H1 (cell line): Measurements from ENCODE around the gene TRAPPC2. TPM values are rescaled to one million over a fixed set of nuclear protein-coding genes. Genes with fewer than 3 reads are reported as not detected.

ENCODE experiments used
- CTCF ChIA-PET: fragments of 300-600 bp; sonication (Branson Sonifier 250); formaldehyde crosslinking; loops from one replicate; lab custom pipeline; 2021; ENCODE audit not compliant: partially characterized antibody; lab: Charles Lee
- POLR2A ChIA-PET: fragments of 300-600 bp; sonication (Branson Sonifier 250); formaldehyde crosslinking; loops from one replicate; lab custom pipeline; 2021; ENCODE audit warnings: inconsistent platforms; ENCODE audit not compliant: partially characterized antibody; lab: Charles Lee
- DNase-seq, 2 experiments: peaks; one replicate each; pipeline versions ENCODE4 v3.0.0 to v3.0.0-alpha.2; 2010 to 2022; ENCODE audit warnings: low spot score in 2 of 2, low read depth in 1 of 2, mixed read lengths in 1 of 2
- FAIRE-seq: peaks from 2 replicates; lab custom pipeline; 2011; peaks lifted over from hg19 to GRCh38; lab: Jason Lieb, UNC
- H2AFZ ChIP-seq: 2 replicates; pipeline ENCODE4 v1.8.1; 2012; ENCODE audit warnings: low read length, inconsistent platforms
- H2AK5ac ChIP-seq: 2 replicates; pipeline ENCODE4 v1.6.1; 2013; ENCODE audit warnings: low read depth, low read length
- H2BK120ac ChIP-seq: replicated peaks from 2 replicates; pipeline ENCODE3; 2013; ENCODE audit warnings: low read depth, low read length, inconsistent platforms
- H2BK12ac ChIP-seq: 2 replicates; pipeline ENCODE4 v1.6.1; 2013; ENCODE audit warnings: low read depth, low read length
- H2BK15ac ChIP-seq: 2 replicates; pipeline ENCODE4 v1.6.1; 2013; ENCODE audit warnings: low read length
- H2BK20ac ChIP-seq: 2 replicates; pipeline ENCODE4 v1.6.1; 2013; ENCODE audit warnings: low read length
- H2BK5ac ChIP-seq: 2 replicates; pipeline ENCODE4 v1.6.1; 2013; ENCODE audit warnings: low read depth, low read length
- H3K14ac ChIP-seq: 2 replicates; pipeline ENCODE4 v1.6.1; 2013; ENCODE audit warnings: inconsistent platforms; ENCODE audit not compliant: insufficient read length
- H3K18ac ChIP-seq: 2 replicates; pipeline ENCODE4 v1.6.1; 2013; ENCODE audit warnings: low read length; ENCODE audit errors: extremely low read depth
- H3K23ac ChIP-seq: 2 replicates; pipeline ENCODE4 v1.6.1; 2013; ENCODE audit warnings: inconsistent platforms; ENCODE audit not compliant: insufficient read length
- H3K23me2 ChIP-seq: 2 replicates; pipeline ENCODE4 v1.6.1; 2013; ENCODE audit warnings: low read depth, low read length
- H3K27ac ChIP-seq: 2 replicates; pipeline ENCODE4 v1.6.1; 2011; ENCODE audit warnings: low read depth, low read length, inconsistent platforms
- H3K27me3 ChIP-seq, 4 experiments: replicated peaks in 1 of 4; 1 replicate in 1 of 4; 2 replicates in 3 of 4; pipeline versions ENCODE4 v1.6.1 to v1.8.1; 2011 to 2013; ENCODE audit warnings: low read length in 3 of 4, mild to moderate bottlenecking in 3 of 4, inconsistent platforms in 2 of 4, mixed read lengths in 2 of 4, moderate library complexity in 1 of 4; ENCODE audit not compliant: control insufficient read depth in 3 of 4, insufficient read depth in 3 of 4; ENCODE audit errors: extremely low read depth in 1 of 4
- H3K36me3 ChIP-seq, 4 experiments: 2 replicates each; pipeline versions ENCODE4 v1.6.1 to v1.8.1; 2011 to 2013; ENCODE audit warnings: mild to moderate bottlenecking in 4 of 4, low read length in 3 of 4, moderate library complexity in 2 of 4, control low read depth in 1 of 4, inconsistent platforms in 1 of 4; ENCODE audit not compliant: insufficient read depth in 4 of 4, control insufficient read depth in 2 of 4
- H3K4ac ChIP-seq: replicated peaks from 2 replicates; pipeline ENCODE3; 2013; ENCODE audit warnings: low read length, low read depth, mixed read lengths, inconsistent platforms; ENCODE audit not compliant: insufficient read length
- H3K4me1 ChIP-seq, 4 experiments: replicated peaks in 1 of 4; 1 replicate in 1 of 4; 2 replicates in 3 of 4; pipeline versions ENCODE4 v1.6.1 to v1.8.1; 2011 to 2013; ENCODE audit warnings: low read length in 3 of 4, inconsistent platforms in 2 of 4, mixed read lengths in 1 of 4; ENCODE audit not compliant: insufficient read depth in 4 of 4, control insufficient read depth in 3 of 4
- H3K4me2 ChIP-seq, 2 experiments: 2 replicates each; pipeline versions ENCODE4 v1.6.1 to v1.8.1; 2011 to 2013; ENCODE audit warnings: low read depth in 2 of 2, low read length in 2 of 2, control low read depth in 1 of 2, inconsistent platforms in 1 of 2, mild to moderate bottlenecking in 1 of 2; ENCODE audit not compliant: insufficient read depth in 1 of 2
- H3K4me3 ChIP-seq, 4 experiments: fragments of 200-600, 300-600 bp in 1 of 4; sonication (generic), shearing (Covaris generic), sonication (Bioruptor Twin) in 1 of 4; 2 replicates each; pipeline versions ENCODE4 v1.5.1 to v1.8.1; 2011 to 2016; ENCODE audit warnings: low read length in 4 of 4, low read depth in 3 of 4, control low read depth in 2 of 4, inconsistent platforms in 2 of 4, mild to moderate bottlenecking in 2 of 4, mixed read lengths in 1 of 4, moderate library complexity in 1 of 4; ENCODE audit not compliant: insufficient read depth in 2 of 4; ENCODE audit errors: extremely low read depth in 1 of 4
- H3K56ac ChIP-seq: replicated peaks from 2 replicates; pipeline ENCODE3; 2013; ENCODE audit warnings: low read depth, mild to moderate bottlenecking, mixed read lengths, low read length, inconsistent platforms; ENCODE audit not compliant: insufficient read length
- H3K79me1 ChIP-seq: 2 replicates; pipeline ENCODE4 v1.6.1; 2013; ENCODE audit warnings: low read depth, low read length, control low read depth
- H3K79me2 ChIP-seq, 2 experiments: 2 replicates each; pipeline versions ENCODE4 v1.6.1 to v1.8.1; 2012 to 2013; ENCODE audit warnings: low read length in 2 of 2, mild to moderate bottlenecking in 2 of 2, inconsistent platforms in 1 of 2; ENCODE audit not compliant: insufficient read depth in 2 of 2, control insufficient read depth in 1 of 2
- H3K9ac ChIP-seq, 4 experiments: replicated peaks in 1 of 4; 1 replicate in 1 of 4; 2 replicates in 3 of 4; pipeline versions ENCODE4 v1.6.1 to v1.8.1; 2011 to 2013; ENCODE audit warnings: low read depth in 3 of 4, low read length in 3 of 4, control low read depth in 2 of 4, mild to moderate bottlenecking in 2 of 4, moderate library complexity in 2 of 4, inconsistent platforms in 1 of 4; ENCODE audit errors: extremely low read depth in 1 of 4
- H3K9me3 ChIP-seq, 2 experiments: 2 replicates each; pipeline versions ENCODE4 v1.6.1 to v1.8.1; 2012 to 2013; ENCODE audit warnings: mild to moderate bottlenecking in 2 of 2, moderate library complexity in 2 of 2, control low read depth in 1 of 2, inconsistent platforms in 1 of 2, low read depth in 1 of 2, low read length in 1 of 2, mixed read lengths in 1 of 2; ENCODE audit not compliant: insufficient read depth in 2 of 2
- H4K20me1 ChIP-seq, 2 experiments: replicated peaks in 1 of 2; 2 replicates each; pipeline versions ENCODE3 to v1.8.1; 2011 to 2013; ENCODE audit warnings: inconsistent platforms in 2 of 2, low read length in 2 of 2, mild to moderate bottlenecking in 1 of 2; ENCODE audit not compliant: insufficient read depth in 2 of 2, control insufficient read depth in 1 of 2
- H4K5ac ChIP-seq: 2 replicates; pipeline ENCODE4 v1.6.1; 2013; ENCODE audit warnings: low read length, low read depth, mixed read lengths, inconsistent platforms; ENCODE audit not compliant: insufficient read length
- H4K8ac ChIP-seq: 2 replicates; pipeline ENCODE4 v1.8.0; 2013; ENCODE audit warnings: mild to moderate bottlenecking, moderate library complexity, low read length, inconsistent platforms; ENCODE audit not compliant: insufficient read depth; ENCODE audit errors: extremely low read depth
- H4K91ac ChIP-seq: replicated peaks from 2 replicates; pipeline ENCODE3; 2013; ENCODE audit warnings: low read length, mixed read lengths, inconsistent platforms; ENCODE audit not compliant: insufficient read length
- ASH2L ChIP-seq: fragments of 200-600, 300-600 bp; sonication (generic); IDR thresholded peaks from one replicate; pipeline ENCODE4 v1.7.1; 2017; ENCODE audit warnings: low read length
- BCL11A ChIP-seq, 2 experiments: IDR thresholded peaks; one replicate each; pipeline ENCODE4 v1.6.1; 2011; ENCODE audit warnings: low read depth in 2 of 2, low read length in 2 of 2, mild to moderate bottlenecking in 2 of 2
- CHD1 ChIP-seq: IDR thresholded peaks from 2 replicates; pipeline ENCODE4 v1.6.1; 2012; ENCODE audit warnings: low read depth, low read length, improper control_type of control experiment
- CTCF ChIP-seq, 3 experiments: IDR thresholded peaks; 1 replicate in 2 of 3; 2 replicates in 1 of 3; pipeline versions ENCODE4 v1.5.1 to v1.6.1; 2011; ENCODE audit warnings: low read length in 3 of 3, mild to moderate bottlenecking in 3 of 3, inconsistent platforms in 2 of 3, low read depth in 1 of 3, moderate library complexity in 1 of 3; ENCODE audit not compliant: insufficient read depth in 1 of 3; ENCODE audit errors: control extremely low read depth in 1 of 3
- E2F6 ChIP-seq: IDR thresholded peaks from 2 replicates; pipeline ENCODE4 v1.6.1; 2012; ENCODE audit warnings: inconsistent platforms
- HDAC2 ChIP-seq, 2 experiments: fragments of 300-600 bp in 1 of 2; sonication (generic) in 1 of 2; IDR thresholded peaks; 2 replicates each; pipeline ENCODE4 v1.6.1; 2011 to 2012; ENCODE audit warnings: low read depth in 2 of 2, low read length in 2 of 2, mild to moderate bottlenecking in 2 of 2, moderate library complexity in 2 of 2, borderline replicate concordance in 1 of 2, inconsistent platforms in 1 of 2
- SAP30 ChIP-seq: fragments of 300-600 bp; sonication (generic); IDR thresholded peaks from 2 replicates; pipeline ENCODE4 v1.7.1; 2012; ENCODE audit warnings: low read length, moderate library complexity, mild to moderate bottlenecking, inconsistent platforms; ENCODE audit not compliant: insufficient read depth, insufficient replicate concordance
- SIN3A ChIP-seq, 2 experiments: IDR thresholded peaks in 1 of 2; conservative IDR thresholded peaks in 1 of 2; 2 replicates each; pipeline ENCODE4 v1.6.1; 2011 to 2012; ENCODE audit warnings: low read length in 2 of 2, improper control_type of control experiment in 1 of 2, low read depth in 1 of 2, mild to moderate bottlenecking in 1 of 2
- TAF1 ChIP-seq: IDR thresholded peaks from 2 replicates; pipeline ENCODE4 v1.6.1; 2011; ENCODE audit warnings: mild to moderate bottlenecking, low read depth, low read length
- WGBS, 2 experiments: shearing (Covaris generic) in 1 of 2; methylation state at CpG; one replicate each; pipeline versions ENCODE4 v1.1.6 to v1.1.7; 2013 to 2015; ENCODE audit warnings: low lambda C conversion rate in 2 of 2, mixed read lengths in 2 of 2, inconsistent platforms in 1 of 2, low coverage in 1 of 2, missing lambda C conversion rate in 1 of 2; ENCODE audit not compliant: insufficient replicate concordance in 2 of 2, insufficient coverage in 1 of 2, insufficient read length in 1 of 2; ENCODE audit errors: extremely low coverage in 1 of 2, missing lambda C conversion rate in 1 of 2; 5-methylcytosine and 5-hydroxymethylcytosine counted together
- polyA plus RNA-seq, 7 experiments: library from polyadenylated mRNA; depleted of rRNA in 3 of 7; stranded (reverse) in 5 of 7; unstranded in 2 of 7; fragments of >200 nt in 5 of 7; fragments of 200-250 nt in 2 of 7; gene quantifications; 1 replicate in 5 of 7; 2 replicates in 1 of 7; 4 replicates in 1 of 7; pipeline versions ENCODE4 v1.2.1 to v1.2.3, GENCODE V29; 2011 to 2013; ENCODE audit warnings: missing spikeins in 2 of 7, mixed read lengths in 2 of 7
- total RNA-seq: library from RNA; stranded (reverse); fragmentation: NEBNext Ultra II Directional; extraction: Animal tissue kit (Norgen Biotek cat#: 25700); gene quantifications from 2 replicates; pipeline ENCODE4 v1.2.1, GENCODE V29; 2021

The TRAPPC2 gene
- total and polyA plus RNA-seq, 2 of the 8 experiments (the other 6 are each of a cell fraction or from before 2014, with no cell fraction given), result 6.7 to 10.8 TPM

GRCh38 chrX:13669246-13669737, 65.1 kb downstream of the TRAPPC2 start:
- Histone ChIP-seq H2BK5ac (no peak overlapping the region), H2BK12ac (no peak overlapping the region), H3K9me3 (no peaks in the 10 kb centered on the region), H3K27me3 (no peaks in the 10 kb centered on the region), H3K9ac (no peak overlapping the region), H2BK120ac (no peak overlapping the region), H3K79me2 (no peaks in the 10 kb centered on the region), H2AFZ (no peak overlapping the region), H3K27ac (no peak overlapping the region), H2BK15ac (no peak overlapping the region), H3K4me3 (no peak overlapping the region), H3K79me1 (no peaks in the 10 kb centered on the region), H4K5ac (no peak overlapping the region), H3K4ac (no peak overlapping the region), H4K8ac (no peak overlapping the region), H3K4me1 (no peaks in the 10 kb centered on the region), H4K20me1 (no peaks in the 10 kb centered on the region), H3K4me2 (no peak overlapping the region), H2BK20ac (no peak overlapping the region), H3K56ac (no peak overlapping the region), H3K14ac (no peak overlapping the region), H2AK5ac (no peak overlapping the region), H3K18ac (no peak overlapping the region), H3K36me3 (no peaks in the 10 kb centered on the region), H3K23me2 (no peaks in the 10 kb centered on the region), H3K23ac (no peak overlapping the region), H4K91ac (no peak overlapping the region)
- WGBS, 2 experiments, result 92% methylated on average over 8 of the region's 9 CpGs; no CpG with 5 or more reads in 1 of the 2 experiments
- POLR2A ChIA-PET, result interaction anchor here (0.6 kb wide), 1 partner anchor 65 kb away, joined by 3 read pairs; the partner anchor contains the start of genes OFD1 and TRAPPC2
- DNase-seq, result no peak
- FAIRE-seq, result no peak
- CTCF ChIA-PET, result interaction anchor here (0.7 to 1.1 kb wide), 3 partner anchors 10 to 65 kb away, joined by 4 read pairs; partner anchors contain the start of gene OFD1
- TF ChIP-seq CHD1 (no peak), SIN3A (conservative IDR thresholded peaks at IDR 0.05 in 1 of 2, IDR thresholded peaks at IDR 0.05 in 1 of 2; ENCODE audit: low read depth in 1 of 2, low read length in 2 of 2) (no peak), E2F6 (no peak), HDAC2 (IDR thresholded peaks at IDR 0.05; ENCODE audit: borderline replicate concordance in 1 of 2, low read depth in 2 of 2, low read length in 2 of 2) (no peak), BCL11A (IDR thresholded peaks at IDR 0.05; ENCODE audit: low read depth in 2 of 2, low read length in 2 of 2) (no peak), SAP30 (no peak), ASH2L (no peak), TAF1 (no peak), CTCF (IDR thresholded peaks at IDR 0.05; ENCODE audit: control extremely low read depth in 1 of 3, insufficient read depth in 1 of 3, low read depth in 1 of 3, low read length in 3 of 3) (no peak)
